GM12874 (cell line): ENCODE data around the gene SLC38A5.
A peak's percentile ranks its signal among the peaks of the same experiment; 100 is the strongest.

Source experiments
- CTCF ChIP-seq: IDR thresholded peaks from 2 replicates; pipeline ENCODE4 v1.5.1; 2011; ENCODE audit warnings: low read depth, mild to moderate bottlenecking, control low read depth, low read length, moderate library complexity; ENCODE audit not compliant: insufficient read depth

The SLC38A5 gene

GRCh38 chrX:48466696-48467095, 3.4 kb downstream of the SLC38A5 start:
- peak; percentile 46; the same call in 1 of the 2 replicates for TF ChIP-seq CTCF

- no peak for TF ChIP-seq CTCF
Measured at GRCh38 chrX:48465336-48465933, 4.6 kb downstream of the SLC38A5 start.

- TF ChIP-seq CTCF: no peak
Measured at GRCh38 chrX:48461830-48462229, 8.2 kb downstream of the SLC38A5 start.

- TF ChIP-seq CTCF: no peak
Measured at GRCh38 chrX:48460606-48461005, 9.5 kb downstream of the SLC38A5 start.

- no peak for TF ChIP-seq CTCF
Measured at GRCh38 chrX:48460031-48460430, 10.0 kb downstream of the SLC38A5 start.

- no peak for TF ChIP-seq CTCF
Measured at GRCh38 chrX:48459483-48459882, 10.6 kb downstream of the SLC38A5 start.

GRCh38 chrX:48458711-48459110, 11.3 kb downstream of the SLC38A5 start:
- TF ChIP-seq CTCF: no peak
